GM19467 (cell line): ENCODE results near the gene SRCIN1.
"Not testable (repeated sequence)": the region's sequence is repeated elsewhere in the genome, so short reads cannot be mapped to it uniquely, and the experiment has no call there.

ENCODE experiments used
- ATAC-seq: cut with Tn5 transposase; IDR thresholded peaks from one replicate; pipeline ENCODE4 v1.9.1; 2021; ENCODE audit warnings: mild to moderate bottlenecking, moderate library complexity; ENCODE audit not compliant: unreplicated experiment

Gene SRCIN1, protein sequence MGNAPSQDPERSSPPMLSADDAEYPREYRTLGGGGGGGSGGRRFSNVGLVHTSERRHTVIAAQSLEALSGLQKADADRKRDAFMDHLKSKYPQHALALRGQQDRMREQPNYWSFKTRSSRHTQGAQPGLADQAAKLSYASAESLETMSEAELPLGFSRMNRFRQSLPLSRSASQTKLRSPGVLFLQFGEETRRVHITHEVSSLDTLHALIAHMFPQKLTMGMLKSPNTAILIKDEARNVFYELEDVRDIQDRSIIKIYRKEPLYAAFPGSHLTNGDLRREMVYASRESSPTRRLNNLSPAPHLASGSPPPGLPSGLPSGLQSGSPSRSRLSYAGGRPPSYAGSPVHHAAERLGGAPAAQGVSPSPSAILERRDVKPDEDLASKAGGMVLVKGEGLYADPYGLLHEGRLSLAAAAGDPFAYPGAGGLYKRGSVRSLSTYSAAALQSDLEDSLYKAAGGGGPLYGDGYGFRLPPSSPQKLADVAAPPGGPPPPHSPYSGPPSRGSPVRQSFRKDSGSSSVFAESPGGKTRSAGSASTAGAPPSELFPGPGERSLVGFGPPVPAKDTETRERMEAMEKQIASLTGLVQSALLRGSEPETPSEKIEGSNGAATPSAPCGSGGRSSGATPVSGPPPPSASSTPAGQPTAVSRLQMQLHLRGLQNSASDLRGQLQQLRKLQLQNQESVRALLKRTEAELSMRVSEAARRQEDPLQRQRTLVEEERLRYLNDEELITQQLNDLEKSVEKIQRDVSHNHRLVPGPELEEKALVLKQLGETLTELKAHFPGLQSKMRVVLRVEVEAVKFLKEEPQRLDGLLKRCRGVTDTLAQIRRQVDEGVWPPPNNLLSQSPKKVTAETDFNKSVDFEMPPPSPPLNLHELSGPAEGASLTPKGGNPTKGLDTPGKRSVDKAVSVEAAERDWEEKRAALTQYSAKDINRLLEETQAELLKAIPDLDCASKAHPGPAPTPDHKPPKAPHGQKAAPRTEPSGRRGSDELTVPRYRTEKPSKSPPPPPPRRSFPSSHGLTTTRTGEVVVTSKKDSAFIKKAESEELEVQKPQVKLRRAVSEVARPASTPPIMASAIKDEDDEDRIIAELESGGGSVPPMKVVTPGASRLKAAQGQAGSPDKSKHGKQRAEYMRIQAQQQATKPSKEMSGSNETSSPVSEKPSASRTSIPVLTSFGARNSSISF

DNA sequence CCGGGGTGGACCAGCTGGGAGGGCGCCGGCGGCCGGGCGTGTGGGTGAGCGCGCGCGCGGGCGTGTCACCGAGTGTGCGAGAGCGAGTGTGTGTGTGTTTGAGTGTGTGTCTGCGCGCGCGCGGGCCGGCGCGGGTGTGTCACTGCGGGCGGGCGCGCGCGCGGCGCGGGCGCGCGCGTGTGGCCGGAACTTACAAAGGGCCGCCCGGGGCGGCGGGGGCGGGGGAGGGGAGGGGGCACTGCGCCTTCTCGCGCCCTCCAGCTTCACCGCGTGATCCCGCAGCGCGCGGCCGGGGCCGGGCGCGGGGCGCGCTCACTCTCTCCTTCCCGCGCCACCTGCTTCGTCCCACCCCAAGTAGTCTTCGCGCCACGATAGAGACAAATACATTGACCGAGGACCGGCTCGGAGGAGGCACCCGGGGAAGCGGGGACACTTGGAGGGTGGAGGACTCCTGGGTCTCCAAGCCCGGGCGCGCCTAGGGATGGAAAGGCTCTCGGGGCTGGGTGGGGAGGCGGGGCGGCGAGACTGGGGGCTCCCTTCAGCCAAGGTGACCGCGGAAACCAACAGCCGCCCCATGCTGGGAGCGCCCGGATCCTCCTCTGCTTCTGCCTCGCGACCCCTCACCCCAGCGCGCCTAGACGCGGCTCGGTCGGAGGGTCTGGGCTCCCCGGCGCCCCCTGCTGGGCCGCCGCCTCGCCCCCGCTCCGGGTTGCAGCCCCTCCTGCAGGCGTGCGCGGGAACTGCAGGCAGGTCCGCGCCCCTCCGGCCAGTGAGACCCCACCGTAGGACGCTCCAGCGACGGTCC, at the start of gene SRCIN1:
SRCIN1 (minus strand) TSS at position 112 of the 805 bp plus-strand sequence. CDS start 247 bp downstream, outside the sequence.
- ATAC-seq: no peak

DNA sequence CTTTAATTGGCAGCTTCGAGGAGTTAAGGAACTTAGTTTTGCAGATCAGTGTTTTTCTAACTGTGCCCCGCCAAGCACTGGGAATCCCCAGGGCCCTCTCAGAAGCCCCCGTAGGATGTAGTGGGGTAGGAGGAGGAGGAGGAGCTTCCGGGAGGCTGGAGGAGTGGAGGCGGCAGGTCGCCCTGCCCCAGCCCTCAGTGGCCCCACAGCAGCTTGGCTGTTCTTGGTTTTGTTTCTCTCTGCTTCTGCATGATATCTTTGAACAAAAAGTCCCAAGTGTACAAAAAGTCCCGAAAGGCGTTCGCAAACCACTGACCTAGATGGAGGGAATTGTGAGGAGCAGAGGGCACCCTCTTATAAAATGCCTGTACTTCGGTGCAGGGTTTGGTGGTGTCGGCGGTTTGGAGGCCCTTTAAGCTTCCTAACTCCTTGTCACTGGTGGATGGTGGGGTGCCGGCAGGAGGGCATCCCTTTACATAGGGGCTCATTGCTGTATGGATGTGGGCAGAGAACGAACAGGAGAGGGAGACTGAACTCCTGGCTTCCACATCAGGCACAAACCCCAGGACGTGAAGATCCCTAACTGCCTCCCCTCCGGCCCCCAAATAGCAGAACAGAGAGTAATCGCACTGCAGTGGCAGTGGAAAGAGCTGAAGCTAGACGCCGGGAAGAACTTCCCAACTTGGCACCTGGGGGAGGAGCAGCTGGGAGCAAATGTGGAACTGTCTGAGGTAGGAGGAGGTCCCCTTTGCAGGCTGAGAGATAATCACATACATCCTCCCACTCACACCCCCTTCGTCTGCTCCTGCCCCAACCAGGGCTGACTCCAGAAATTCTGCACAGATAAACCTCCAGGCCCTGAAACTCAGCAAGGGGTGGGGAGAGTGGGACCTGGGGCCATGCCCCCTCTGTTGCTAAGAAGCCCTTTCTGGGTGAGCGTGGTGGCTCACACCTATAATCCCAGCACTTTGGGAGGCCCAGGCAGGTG, 49.0 kb upstream of the SRCIN1 start:
- ATAC-seq: no peak

DNA sequence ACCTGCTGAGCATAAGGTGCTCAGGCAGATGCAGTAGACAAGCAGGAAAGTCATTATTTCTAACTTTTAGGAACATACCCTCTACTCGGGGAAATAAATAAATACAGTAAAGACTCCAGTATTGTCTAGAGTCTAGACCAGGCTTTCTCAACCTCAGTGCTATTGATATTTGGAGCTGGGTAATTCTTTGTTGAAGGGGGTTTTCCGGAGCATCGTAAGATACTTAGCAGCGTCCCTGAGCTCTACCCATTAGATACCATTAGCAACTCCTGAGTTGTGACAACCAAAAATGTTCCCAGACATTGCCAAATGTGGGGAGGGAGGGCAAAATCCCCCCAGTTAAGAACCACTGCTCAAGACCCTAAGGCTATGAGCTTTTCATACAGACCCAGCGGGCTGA, 47.9 kb upstream of the SRCIN1 start:
- no peak for ATAC-seq

DNA sequence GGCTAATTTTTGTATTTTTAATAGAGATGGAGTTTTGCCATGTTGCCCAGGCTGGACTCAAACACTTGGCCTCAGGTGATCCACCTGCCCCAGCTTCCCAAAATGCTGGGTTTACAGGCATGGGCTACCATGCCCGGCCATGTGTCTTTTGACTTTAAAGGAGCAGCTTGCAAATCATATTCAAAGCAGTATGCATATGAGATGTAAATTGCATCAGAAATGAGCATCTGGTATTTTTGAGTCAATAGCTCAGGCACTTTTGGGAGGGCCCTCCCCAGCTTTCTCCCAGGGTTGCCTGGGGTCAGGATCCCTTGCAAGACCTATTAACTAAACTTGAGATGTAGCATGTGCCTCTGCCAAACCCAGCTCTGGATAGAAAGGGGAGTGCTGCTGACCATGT, 47.5 kb upstream of the SRCIN1 start:
- no peak for ATAC-seq

DNA sequence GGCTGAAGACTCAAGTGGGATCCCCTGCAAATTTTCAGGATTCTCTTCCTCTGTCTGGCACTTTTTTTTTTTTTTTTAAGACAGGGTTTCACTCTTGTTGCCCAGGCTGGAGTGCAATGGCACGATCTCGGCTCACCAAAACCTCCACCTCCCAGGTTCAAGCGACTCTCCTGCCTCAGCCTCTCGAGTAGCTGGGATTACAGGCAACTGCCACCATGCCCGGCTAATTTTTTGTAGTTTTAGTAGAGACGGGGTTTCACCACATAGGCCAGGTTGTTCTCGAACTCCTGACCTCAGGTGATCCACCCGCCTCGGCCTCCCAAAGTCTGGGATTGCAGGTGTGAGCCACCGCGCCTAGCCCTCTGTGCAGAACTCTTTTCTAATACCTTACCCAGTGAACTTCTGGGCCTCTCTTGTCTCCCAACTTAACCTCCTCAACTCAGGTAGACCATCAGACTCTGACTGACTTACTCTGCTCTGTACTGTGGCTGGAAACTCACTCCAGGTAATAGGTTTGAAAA, 45.0 kb upstream of the SRCIN1 start:
- not testable (repeated sequence) for ATAC-seq

DNA sequence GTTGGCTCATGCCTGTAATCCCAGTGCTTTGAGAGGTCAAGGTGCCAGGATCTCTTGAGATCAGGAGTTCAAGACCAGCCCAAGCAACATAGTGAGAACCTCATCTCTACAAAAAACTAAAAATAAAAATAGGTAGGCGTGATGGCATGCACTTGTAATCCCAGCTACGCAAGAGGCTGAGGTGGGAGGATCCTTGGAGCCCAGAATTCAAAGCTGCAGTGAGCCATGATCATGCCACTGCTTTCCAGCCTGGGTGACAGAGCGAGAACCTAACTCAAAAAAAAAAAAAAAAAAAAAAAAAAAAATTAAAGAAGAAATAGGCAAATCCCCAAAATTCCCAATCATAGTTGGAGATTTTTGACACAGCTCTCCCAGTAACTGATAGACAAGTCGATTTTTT, 32.2 kb upstream of the SRCIN1 start:
- no peak for ATAC-seq

DNA sequence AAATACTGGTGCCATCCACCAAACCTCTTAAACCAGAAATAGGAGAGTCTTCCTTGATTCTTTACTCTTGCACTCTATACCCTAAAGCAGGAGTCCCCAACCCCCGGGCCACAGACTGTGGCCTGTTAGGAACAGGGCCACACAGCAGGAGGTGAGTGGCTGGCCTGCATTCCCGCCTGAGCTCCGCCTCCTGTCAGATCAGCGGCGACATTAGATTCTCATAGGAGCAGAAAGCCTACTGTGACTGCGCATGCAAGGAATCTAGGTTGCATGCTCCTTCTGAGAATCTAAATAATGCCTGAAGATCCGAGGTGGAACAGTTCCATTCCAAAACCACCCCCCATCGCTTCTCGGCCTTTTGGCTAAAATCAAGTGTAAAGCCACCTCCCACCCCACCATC, 30.3 kb upstream of the SRCIN1 start:
- ATAC-seq: no peak

DNA sequence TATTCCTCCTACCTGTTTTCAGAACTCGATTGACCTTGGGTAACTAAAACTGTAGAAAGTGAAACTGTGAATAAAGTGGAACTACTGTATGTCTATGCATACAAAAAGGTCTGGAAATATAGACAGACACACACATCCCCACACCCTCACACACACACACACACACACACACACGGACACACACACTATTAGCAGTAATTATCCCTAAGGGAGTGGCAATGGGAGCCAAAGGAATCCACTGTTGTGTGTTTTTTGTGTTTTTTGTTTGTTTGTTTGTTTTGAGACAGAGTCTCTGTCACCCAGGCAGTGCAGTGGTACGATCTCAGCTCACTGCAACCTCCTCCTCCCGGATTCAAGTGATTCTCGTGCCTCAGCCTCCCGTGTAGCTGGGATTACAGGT, 26.6 kb upstream of the SRCIN1 start:
- ATAC-seq: no peak

DNA sequence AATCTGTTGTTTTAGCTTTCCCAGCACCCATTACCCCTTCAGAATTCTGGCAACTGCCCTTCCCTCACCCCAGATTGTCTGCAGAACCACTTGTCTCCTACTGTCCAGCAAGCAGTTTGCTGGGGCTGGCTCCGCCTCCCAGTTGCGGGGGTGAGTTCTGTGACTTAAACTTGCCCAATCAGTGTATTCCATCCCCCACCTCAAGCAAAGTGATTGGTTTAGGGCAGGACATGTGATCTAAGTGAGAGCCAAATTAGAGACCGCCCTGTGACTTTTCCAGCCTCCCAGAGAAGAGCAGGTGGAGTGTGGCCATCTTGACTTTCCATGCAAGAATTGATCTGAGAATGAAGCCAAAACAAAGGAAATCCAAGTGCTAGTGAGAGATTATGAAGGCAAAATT, 22.7 kb upstream of the SRCIN1 start:
- ATAC-seq: no peak

DNA sequence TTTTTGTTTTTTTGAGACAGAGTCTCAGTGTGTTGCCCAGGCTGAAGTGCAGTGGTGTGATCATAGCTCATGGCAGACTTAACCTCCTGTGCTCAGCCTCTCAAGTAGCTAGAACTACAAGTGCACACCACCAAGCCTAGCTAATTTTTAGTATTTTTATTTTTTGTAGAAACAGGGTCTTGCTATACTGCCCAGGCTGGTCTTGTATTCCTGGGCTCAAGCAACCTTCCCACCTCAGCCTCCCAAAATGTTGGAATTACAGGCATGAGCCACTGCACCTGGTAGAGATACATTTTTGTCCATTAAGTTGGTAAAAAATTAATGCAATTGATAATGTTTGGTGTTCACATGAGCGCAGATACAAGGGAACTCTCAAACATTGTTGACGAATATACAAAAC, 22.2 kb upstream of the SRCIN1 start:
- no peak for ATAC-seq

DNA sequence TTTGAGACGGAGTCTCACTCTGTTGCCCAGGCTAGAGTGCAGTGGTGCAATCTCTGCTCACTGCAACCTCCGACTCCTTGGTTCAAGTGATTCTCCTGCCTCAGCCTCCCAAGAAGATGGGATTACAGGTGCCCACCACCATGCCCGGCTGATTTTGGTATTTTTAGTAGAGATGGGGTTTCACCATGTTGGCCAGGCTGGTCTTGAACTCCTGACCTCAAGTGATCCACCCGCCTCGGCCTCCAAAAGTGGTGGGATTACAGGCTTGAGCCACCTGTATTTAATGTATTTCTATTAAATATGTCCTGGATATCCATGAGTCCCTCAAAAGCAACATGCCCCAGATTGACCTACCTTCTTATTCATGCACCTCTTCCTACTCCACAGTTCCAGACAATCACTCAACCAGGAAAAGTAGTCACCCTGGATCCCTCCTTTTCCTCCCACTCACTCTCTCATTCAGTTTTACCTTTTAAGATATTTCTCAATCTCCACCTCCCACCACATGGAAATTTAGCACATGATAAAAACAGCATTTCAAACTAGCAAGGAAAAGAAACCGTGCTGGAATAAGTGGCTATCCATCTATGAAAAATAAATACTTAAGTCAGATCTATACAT, 21.0 kb upstream of the SRCIN1 start:
- not testable (repeated sequence) for ATAC-seq

DNA sequence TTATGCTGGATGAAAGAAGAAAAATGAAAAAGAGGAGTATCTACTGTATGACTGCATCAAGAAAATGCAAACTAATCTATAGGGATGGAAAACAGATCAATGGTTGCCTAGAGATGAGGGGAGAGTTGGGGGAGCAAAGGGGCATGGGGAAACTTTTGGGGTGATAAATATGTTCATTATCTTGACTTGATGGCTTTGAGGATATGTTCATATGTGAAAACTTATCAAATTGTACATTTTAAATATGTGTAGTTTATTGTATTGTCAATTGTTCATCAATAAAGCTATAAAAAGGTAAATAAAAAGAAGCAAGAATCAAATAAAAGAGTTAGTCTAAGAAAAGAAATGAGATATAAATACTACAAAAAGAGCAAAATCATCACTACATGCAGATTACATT, 19.7 kb upstream of the SRCIN1 start:
- ATAC-seq: no peak

DNA sequence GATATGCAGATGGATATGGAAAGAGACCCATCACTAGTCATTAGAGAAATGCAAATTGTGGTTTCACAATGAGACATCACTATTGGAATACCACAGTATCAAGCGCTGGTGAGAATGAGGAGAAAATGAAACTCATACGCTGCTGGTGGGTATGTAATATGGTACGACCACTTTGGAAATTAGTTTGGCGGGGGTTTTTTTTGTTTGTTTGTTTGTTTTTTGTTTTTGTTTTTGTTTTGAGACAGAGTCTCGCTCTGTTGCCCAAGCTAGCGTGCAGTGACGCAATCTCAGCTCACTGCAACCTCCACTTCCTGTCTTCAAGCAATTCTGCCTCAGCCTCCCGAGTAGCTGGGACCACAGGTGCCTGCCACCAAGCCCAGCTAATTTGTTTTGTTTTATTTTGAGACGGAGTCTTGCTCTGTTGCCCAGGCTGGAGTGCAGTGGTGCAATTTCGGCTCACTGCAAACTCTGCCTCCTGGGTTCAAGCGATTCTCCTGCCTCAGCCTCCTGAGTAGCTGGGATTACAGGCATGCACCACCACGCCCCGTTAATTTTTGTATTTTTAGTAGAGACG, 19.1 kb upstream of the SRCIN1 start:
- ATAC-seq: peak; percentile 62

DNA sequence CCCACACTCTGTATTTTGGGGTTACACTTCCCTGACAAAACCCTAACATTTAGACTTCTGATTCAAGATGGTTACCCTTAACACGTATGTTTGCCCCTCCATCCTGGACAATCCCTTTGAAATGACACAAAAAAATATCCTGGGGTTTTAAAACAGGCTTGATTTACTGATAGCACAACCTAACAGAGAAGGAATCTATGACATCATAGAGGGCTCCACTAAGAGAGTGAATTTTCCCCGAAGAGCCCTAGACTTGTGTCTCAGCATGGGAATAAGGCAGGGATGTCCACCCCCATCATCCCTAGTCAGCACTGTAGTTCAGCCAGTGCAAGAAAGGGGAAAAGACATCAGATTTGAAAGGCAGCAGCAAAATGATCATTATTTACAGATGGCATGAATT, 15.8 kb upstream of the SRCIN1 start:
- ATAC-seq: no peak

DNA sequence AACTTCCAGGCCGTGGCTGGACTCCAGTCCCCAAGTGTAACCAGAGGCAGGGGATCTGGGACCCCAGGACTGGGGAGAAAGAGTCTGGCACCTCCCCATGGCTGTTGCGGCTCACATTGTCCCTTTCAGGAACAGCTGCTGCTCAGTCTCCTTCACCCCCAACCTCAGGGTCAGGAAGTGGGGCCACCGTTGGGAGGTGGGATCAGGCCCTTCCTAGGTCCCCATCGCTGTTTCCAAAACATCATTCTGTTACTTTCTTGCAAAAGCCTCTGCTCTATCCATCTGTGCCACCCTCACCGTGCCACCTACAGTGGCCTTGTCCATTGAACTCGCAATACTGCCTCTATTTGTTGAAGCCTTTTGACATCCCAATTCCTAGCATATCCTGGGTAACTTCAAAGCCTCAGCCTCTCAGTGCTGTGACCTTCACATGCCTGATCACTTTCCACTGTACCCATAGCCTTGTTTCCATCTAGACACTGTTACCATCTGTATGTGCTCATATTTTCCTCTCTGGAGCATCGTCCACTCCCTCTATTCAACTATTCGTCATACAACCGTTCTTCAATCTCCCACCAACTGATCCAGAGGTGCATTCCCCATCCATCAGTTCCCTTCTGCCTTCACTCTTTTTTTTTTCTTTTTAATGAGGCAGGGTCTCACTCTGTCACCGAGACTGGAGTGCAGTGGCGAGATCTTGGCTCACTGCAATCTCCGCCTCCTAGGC, 15.0 kb upstream of the SRCIN1 start:
- no peak for ATAC-seq

DNA sequence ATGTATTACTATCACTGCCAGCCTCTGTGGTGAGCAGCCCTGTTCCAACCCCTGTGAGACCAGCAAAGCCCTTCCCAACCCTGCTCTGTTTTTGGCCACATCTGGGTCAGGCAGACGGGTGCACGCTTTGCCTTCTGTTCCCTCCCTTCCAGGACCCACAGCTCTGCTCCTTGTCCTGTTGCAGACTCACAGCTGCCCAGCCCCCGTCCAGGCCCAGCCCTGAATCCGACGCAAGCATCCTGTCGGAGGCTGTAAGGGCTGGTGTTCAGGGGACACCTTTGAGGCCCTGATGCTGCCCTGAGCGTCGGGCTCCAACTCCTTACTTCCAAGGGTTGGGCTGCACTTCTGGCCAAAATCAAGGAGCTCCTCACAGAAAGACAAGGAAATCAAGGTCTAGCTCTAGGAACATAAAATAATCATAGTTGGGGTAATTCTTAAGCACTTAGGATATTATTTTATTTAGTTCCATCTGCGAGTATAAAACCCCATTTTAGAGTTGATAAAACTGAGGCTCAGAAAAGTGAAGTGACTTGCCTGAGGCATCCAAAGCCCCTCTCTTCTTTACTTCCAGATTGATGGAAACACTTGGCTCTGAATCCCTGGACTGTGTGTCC, 14.3 kb upstream of the SRCIN1 start:
- no peak for ATAC-seq

DNA sequence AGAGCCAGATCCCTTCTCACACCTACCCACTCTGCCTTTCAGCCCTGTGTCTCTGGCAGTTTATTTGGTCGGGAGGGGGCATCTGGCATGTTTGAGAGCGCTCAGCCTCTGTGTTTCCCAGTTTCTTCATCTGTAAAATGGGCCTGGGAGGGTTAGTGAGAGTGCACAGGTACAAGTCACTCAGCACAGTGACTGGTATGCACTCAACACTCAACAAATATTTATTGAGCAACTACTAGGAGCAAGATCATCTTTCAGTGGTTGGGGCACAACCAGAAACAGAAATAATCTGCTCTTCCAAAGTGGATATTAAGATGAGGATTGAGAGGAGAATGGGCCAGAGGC, 13.7 kb upstream of the SRCIN1 start:
- ATAC-seq: no peak
